IPS-20b (cell line): ENCODE results near the gene CACNA2D1.
A peak's percentile ranks its signal among the peaks of the same experiment; 100 is the strongest.

Experiments
- H3K27ac ChIP-seq: one replicate; pipeline ENCODE4 v1.5.1; 2013; ENCODE audit warnings: low read length
- H3K27me3 ChIP-seq: 2 replicates; pipeline ENCODE4 v1.6.1; 2013; ENCODE audit warnings: mild to moderate bottlenecking, low read length, inconsistent platforms; ENCODE audit not compliant: insufficient read depth
- H3K36me3 ChIP-seq: 2 replicates; pipeline ENCODE4 v1.6.1; 2013; ENCODE audit warnings: low read depth, mild to moderate bottlenecking, inconsistent platforms, low read length, moderate library complexity; ENCODE audit not compliant: insufficient read depth
- H3K4me1 ChIP-seq: 2 replicates; pipeline ENCODE4 v1.6.1; 2013; ENCODE audit warnings: mild to moderate bottlenecking, control low read depth, inconsistent platforms, low read length, moderate library complexity; ENCODE audit not compliant: insufficient read depth
- H3K4me3 ChIP-seq: 2 replicates; pipeline ENCODE4 v1.5.1; 2013; ENCODE audit warnings: mild to moderate bottlenecking, low read length, inconsistent platforms
- H3K9ac ChIP-seq: 2 replicates; pipeline ENCODE4 v1.6.1; 2013; ENCODE audit warnings: low read depth, mild to moderate bottlenecking, inconsistent platforms, low read length, moderate library complexity
- H3K9me3 ChIP-seq: 2 replicates; pipeline ENCODE4 v1.6.1; 2013; ENCODE audit warnings: mild to moderate bottlenecking, low read depth, low read length, inconsistent platforms; ENCODE audit not compliant: insufficient read depth

CACNA2D1 gene

GRCh38 chr7:82330706-82331215, 112.8 kb downstream of the CACNA2D1 start:
- H3K9me3 ChIP-seq: no peaks in the 10 kb centered on the region
- H3K4me1 ChIP-seq: peaks cover 13% of the 10 kb centered on the region; the same call in 1 of the 2 replicates
- H3K27me3 ChIP-seq: no peaks in the 10 kb centered on the region
- no peaks in the 10 kb centered on the region; the same call in 1 of the 2 replicates for H3K36me3 ChIP-seq
- H3K27ac ChIP-seq: no peak overlapping the region
- H3K4me3 ChIP-seq: no peak overlapping the region
- no peak overlapping the region for H3K9ac ChIP-seq

- H3K4me3 ChIP-seq: no peak overlapping the region
- no peak overlapping the region for H3K27ac ChIP-seq
- no peaks in the 10 kb centered on the region for H3K27me3 ChIP-seq
- no peaks in the 10 kb centered on the region for H3K36me3 ChIP-seq
- no peaks in the 10 kb centered on the region for H3K9me3 ChIP-seq
- peaks cover 13% of the 10 kb centered on the region; the same call in 1 of the 2 replicates for H3K4me1 ChIP-seq
- no peak overlapping the region for H3K9ac ChIP-seq
Observed at GRCh38 chr7:82327898-82328297, 115.7 kb downstream of the CACNA2D1 start.

GRCh38 chr7:82325416-82325815, 118.2 kb downstream of the CACNA2D1 start:
- H3K4me1 ChIP-seq: peaks cover 5% of the 10 kb centered on the region; the same call in 1 of the 2 replicates
- H3K9me3 ChIP-seq: no peaks in the 10 kb centered on the region
- no peaks in the 10 kb centered on the region for H3K36me3 ChIP-seq
- H3K9ac ChIP-seq: no peak overlapping the region
- H3K27me3 ChIP-seq: no peaks in the 10 kb centered on the region
- H3K4me3 ChIP-seq: no peak overlapping the region
- no peak overlapping the region for H3K27ac ChIP-seq

GRCh38 chr7:82323806-82324205, 119.8 kb downstream of the CACNA2D1 start:
- Histone ChIP-seq H3K4me3 (no peak overlapping the region), H3K36me3 (no peaks in the 10 kb centered on the region), H3K27ac (no peak overlapping the region), H3K9me3 (no peaks in the 10 kb centered on the region), H3K4me1 (peaks cover under 1% of the 10 kb centered on the region; the same call in 1 of the 2 replicates), H3K27me3 (no peaks in the 10 kb centered on the region), H3K9ac (no peak overlapping the region)

- H3K36me3 ChIP-seq: no peaks in the 10 kb centered on the region
- no peak overlapping the region for H3K9ac ChIP-seq
- H3K27ac ChIP-seq: no peak overlapping the region
- H3K4me3 ChIP-seq: no peak overlapping the region
- no peaks in the 10 kb centered on the region for H3K27me3 ChIP-seq
- no peaks in the 10 kb centered on the region for H3K9me3 ChIP-seq
- H3K4me1 ChIP-seq: peaks cover 18% of the 10 kb centered on the region; the same call in 1 of the 2 replicates
Observed at GRCh38 chr7:82319674-82320118, 123.9 kb downstream of the CACNA2D1 start.

GRCh38 chr7:82318786-82319185, 124.8 kb downstream of the CACNA2D1 start:
- no peaks in the 10 kb centered on the region for H3K36me3 ChIP-seq
- no peak overlapping the region for H3K4me3 ChIP-seq
- H3K27ac ChIP-seq: no peak overlapping the region
- H3K27me3 ChIP-seq: no peaks in the 10 kb centered on the region
- peaks cover 19% of the 10 kb centered on the region; the same call in 1 of the 2 replicates for H3K4me1 ChIP-seq
- no peak overlapping the region for H3K9ac ChIP-seq
- H3K9me3 ChIP-seq: no peaks in the 10 kb centered on the region

- Histone ChIP-seq H3K9me3 (no peaks in the 10 kb centered on the region), H3K27ac (no peak overlapping the region), H3K4me3 (no peak overlapping the region), H3K27me3 (no peaks in the 10 kb centered on the region), H3K4me1 (peaks cover 30% of the 10 kb centered on the region; the same call in 1 of the 2 replicates), H3K9ac (no peak overlapping the region), H3K36me3 (no peaks in the 10 kb centered on the region)
Observed at GRCh38 chr7:82317760-82318159, 125.8 kb downstream of the CACNA2D1 start.

- no peak overlapping the region for H3K27ac ChIP-seq
- peaks cover 31% of the 10 kb centered on the region; the same call in 1 of the 2 replicates for H3K4me1 ChIP-seq
- no peaks in the 10 kb centered on the region for H3K9me3 ChIP-seq
- no peak overlapping the region for H3K9ac ChIP-seq
- H3K4me3 ChIP-seq: no peak overlapping the region
- H3K36me3 ChIP-seq: no peaks in the 10 kb centered on the region
- no peaks in the 10 kb centered on the region for H3K27me3 ChIP-seq
Observed at GRCh38 chr7:82317257-82317721, 126.3 kb downstream of the CACNA2D1 start.

GRCh38 chr7:82313269-82313668, 130.3 kb downstream of the CACNA2D1 start:
- H3K4me1 ChIP-seq: peaks cover 31% of the 10 kb centered on the region
- H3K27me3 ChIP-seq: no peaks in the 10 kb centered on the region
- H3K9ac ChIP-seq: no peak overlapping the region
- H3K4me3 ChIP-seq: 0 out of 2 replicates have a peak overlapping the region, but pooled peaks have one; percentile 19
- no peaks in the 10 kb centered on the region; the same call in 1 of the 2 replicates for H3K9me3 ChIP-seq
- H3K27ac ChIP-seq: no peak overlapping the region
- H3K36me3 ChIP-seq: no peaks in the 10 kb centered on the region

- Histone ChIP-seq H3K36me3 (no peaks in the 10 kb centered on the region), H3K27me3 (no peaks in the 10 kb centered on the region), H3K4me3 (0 out of 2 replicates have a peak overlapping the region, but pooled peaks have one; percentile 19), H3K27ac (no peak overlapping the region), H3K9me3 (no peaks in the 10 kb centered on the region; the same call in 1 of the 2 replicates), H3K9ac (no peak overlapping the region), H3K4me1 (peaks cover 31% of the 10 kb centered on the region)
Observed at GRCh38 chr7:82312646-82313045, 130.9 kb downstream of the CACNA2D1 start.

- no peaks in the 10 kb centered on the region for H3K36me3 ChIP-seq
- H3K9ac ChIP-seq: no peak overlapping the region
- H3K27me3 ChIP-seq: no peaks in the 10 kb centered on the region
- peaks cover 29% of the 10 kb centered on the region for H3K4me1 ChIP-seq
- no peak overlapping the region for H3K4me3 ChIP-seq
- no peak overlapping the region for H3K27ac ChIP-seq
- no peaks in the 10 kb centered on the region; the same call in 1 of the 2 replicates for H3K9me3 ChIP-seq
Observed at GRCh38 chr7:82305347-82306005, 138.1 kb downstream of the CACNA2D1 start.

GRCh38 chr7:82294865-82295264, 148.7 kb downstream of the CACNA2D1 start:
- Histone ChIP-seq H3K27ac (no peak overlapping the region), H3K36me3 (no peaks in the 10 kb centered on the region), H3K9ac (no peak overlapping the region)

More at GRCh38 chr7:82294865-82295264, 148.7 kb downstream of the CACNA2D1 start:
- Histone ChIP-seq H3K4me1 (peaks cover 4% of the 10 kb centered on the region), H3K27me3 (no peaks in the 10 kb centered on the region), H3K9me3 (no peaks in the 10 kb centered on the region), H3K4me3 (no peak overlapping the region)
